GM23248 (cell line): ENCODE data around the gene CYP3A4. TPM values are rescaled to one million over a fixed set of nuclear protein-coding genes. Genes with fewer than 3 reads are reported as not detected.
"Not testable (repeated sequence)": the region's sequence is repeated elsewhere in the genome, so short reads cannot be mapped to it uniquely, and the experiment has no call there.

Source experiments
- DNase-seq: peaks from one replicate; pipeline ENCODE4 v3.0.0-alpha.2; 2015
- H2AFZ ChIP-seq: fragments of 200-600 bp; sonication (generic); 2 replicates; pipeline ENCODE4 v1.6.1; 2016; ENCODE audit warnings: antibody characterized with exemption
- H3F3A ChIP-seq: fragments of 200-600 bp; sonication (generic); 2 replicates; pipeline ENCODE4 v1.6.1; 2016; ENCODE audit warnings: mild to moderate bottlenecking, antibody characterized with exemption, mixed run types; ENCODE audit not compliant: insufficient read depth
- H3K27ac ChIP-seq: fragments of 200-600 bp; sonication (generic); 2 replicates; pipeline ENCODE4 v1.5.1; 2016; ENCODE audit warnings: mild to moderate bottlenecking
- H3K27me3 ChIP-seq: fragments of 200-600 bp; sonication (generic); replicated peaks from 2 replicates; pipeline ENCODE4 v1.6.1; 2016; ENCODE audit warnings: mild to moderate bottlenecking; ENCODE audit not compliant: insufficient read depth
- H3K36me3 ChIP-seq: fragments of 200-600 bp; sonication (generic); 2 replicates; pipeline ENCODE4 v1.6.1; 2016; ENCODE audit warnings: low read depth, mild to moderate bottlenecking
- H3K4me1 ChIP-seq: fragments of 200-600 bp; sonication (generic); 2 replicates; pipeline ENCODE4 v1.6.1; 2016; ENCODE audit warnings: mild to moderate bottlenecking; ENCODE audit not compliant: insufficient read depth
- H3K4me2 ChIP-seq: fragments of 200-600 bp; sonication (generic); one replicate; pipeline ENCODE4 v1.6.1; 2016; ENCODE audit warnings: mild to moderate bottlenecking; ENCODE audit not compliant: unreplicated experiment
- H3K4me3 ChIP-seq: fragments of 200-600 bp; sonication (generic); 2 replicates; pipeline ENCODE4 v1.5.1; 2016; ENCODE audit warnings: mild to moderate bottlenecking
- H3K79me2 ChIP-seq: fragments of 200-600 bp; sonication (generic); 2 replicates; pipeline ENCODE4 v1.6.1; 2016; ENCODE audit warnings: mild to moderate bottlenecking; ENCODE audit not compliant: insufficient read depth
- H3K9ac ChIP-seq: fragments of 200-600 bp; sonication (generic); 2 replicates; pipeline ENCODE4 v1.6.1; 2016; ENCODE audit warnings: mild to moderate bottlenecking
- H3K9me2 ChIP-seq: fragments of 200-600 bp; sonication (generic); 2 replicates; pipeline ENCODE4 v1.6.1; 2016; ENCODE audit warnings: mixed run types, mild to moderate bottlenecking, moderate library complexity; ENCODE audit not compliant: insufficient read depth
- H3K9me3 ChIP-seq: fragments of 200-600 bp; sonication (generic); one replicate; pipeline ENCODE4 v1.6.1; 2017; ENCODE audit warnings: low read depth
- H4K20me1 ChIP-seq: fragments of 200-600 bp; sonication (generic); 2 replicates; pipeline ENCODE4 v1.6.0; 2016; ENCODE audit not compliant: insufficient read depth
- EZH2 ChIP-seq: fragments of 200-600 bp; sonication (generic); IDR thresholded peaks from 2 replicates; pipeline ENCODE4 v1.6.1; 2018; ENCODE audit warnings: antibody characterized with exemption, mild to moderate bottlenecking; ENCODE audit not compliant: insufficient read depth, poor library complexity, severe bottlenecking
- EZH2phosphoT487 ChIP-seq: fragments of 200-600 bp; sonication (generic); IDR thresholded peaks from 2 replicates; pipeline ENCODE4 v1.6.1; 2018; ENCODE audit warnings: antibody characterized with exemption, moderate library complexity, mild to moderate bottlenecking, low read depth; ENCODE audit not compliant: insufficient read depth
- WGBS, 2 experiments: methylation state at CpG; one replicate each; pipeline ENCODE4 v1.1.6; 2015 to 2017; ENCODE audit warnings: low lambda C conversion rate in 2 of 2, low coverage in 1 of 2; ENCODE audit errors: missing lambda C conversion rate in 2 of 2; 5-methylcytosine and 5-hydroxymethylcytosine counted together
- in situ Hi-C: fragments of 300-500 bp; cut with MboI; formaldehyde crosslinking; loops from 2 replicates; pipeline ENCODE4 v1.15.0; 2020
- polyA plus RNA-seq: library from polyadenylated mRNA; unstranded; fragments of >200 nt; fragmentation: Nextera tagmentation; extraction: Ambion mirVana; gene quantifications from 2 replicates; pipeline ENCODE4 v1.2.1, GENCODE V29; 2016
- total RNA-seq: library from RNA; depleted of rRNA; stranded (reverse); fragments of >200 nt; shearing (Covaris generic); gene quantifications from 2 replicates; pipeline ENCODE4 v1.2.3, GENCODE V29; 2014

Gene CYP3A4
- total and polyA plus RNA-seq, 2 experiments from 2014 or later: not detected

DNA sequence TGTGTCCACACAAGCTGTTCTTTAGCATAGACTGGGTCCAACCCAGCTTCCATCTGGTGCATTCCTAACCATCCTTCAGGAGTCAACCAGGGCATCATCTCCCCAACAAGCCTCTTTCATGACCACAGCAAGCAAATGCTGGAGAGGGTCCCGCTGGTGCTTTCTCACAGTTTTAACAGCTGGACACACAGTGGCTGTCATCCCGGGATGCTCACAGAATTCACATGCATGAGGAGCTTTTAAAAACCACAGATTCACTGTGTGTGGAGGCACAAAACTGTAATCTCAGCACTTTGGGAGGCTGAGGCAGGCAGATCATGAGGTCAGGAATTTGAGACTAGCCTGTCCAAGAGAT, 42.6 kb downstream of the CYP3A4 start:
- H2AFZ ChIP-seq: no peak overlapping the region
- in situ Hi-C loops: no loop called here
- H3K4me1 ChIP-seq: peaks cover 17% of the 10 kb centered on the region
- H3K9me3 ChIP-seq: no peaks in the 10 kb centered on the region
- no peak overlapping the region for H3K9ac ChIP-seq
- H4K20me1 ChIP-seq: no peaks in the 10 kb centered on the region
- no peak for DNase-seq
- peaks cover 20% of the 10 kb centered on the region for H3K27me3 ChIP-seq
- H3K27ac ChIP-seq: no peak overlapping the region
- no peaks in the 10 kb centered on the region for H3K79me2 ChIP-seq
- no peak overlapping the region for H3K4me2 ChIP-seq
- H3F3A ChIP-seq: peaks cover 20% of the 10 kb centered on the region
- 62 to 71% methylated on average over 2 of the region's 2 CpGs for WGBS, 2 experiments
- H3K9me2 ChIP-seq: no peaks in the 10 kb centered on the region
- H3K4me3 ChIP-seq: no peak overlapping the region
- TF ChIP-seq EZH2phosphoT487: no peak
- TF ChIP-seq EZH2: no peak
- H3K36me3 ChIP-seq: no peaks in the 10 kb centered on the region

DNA sequence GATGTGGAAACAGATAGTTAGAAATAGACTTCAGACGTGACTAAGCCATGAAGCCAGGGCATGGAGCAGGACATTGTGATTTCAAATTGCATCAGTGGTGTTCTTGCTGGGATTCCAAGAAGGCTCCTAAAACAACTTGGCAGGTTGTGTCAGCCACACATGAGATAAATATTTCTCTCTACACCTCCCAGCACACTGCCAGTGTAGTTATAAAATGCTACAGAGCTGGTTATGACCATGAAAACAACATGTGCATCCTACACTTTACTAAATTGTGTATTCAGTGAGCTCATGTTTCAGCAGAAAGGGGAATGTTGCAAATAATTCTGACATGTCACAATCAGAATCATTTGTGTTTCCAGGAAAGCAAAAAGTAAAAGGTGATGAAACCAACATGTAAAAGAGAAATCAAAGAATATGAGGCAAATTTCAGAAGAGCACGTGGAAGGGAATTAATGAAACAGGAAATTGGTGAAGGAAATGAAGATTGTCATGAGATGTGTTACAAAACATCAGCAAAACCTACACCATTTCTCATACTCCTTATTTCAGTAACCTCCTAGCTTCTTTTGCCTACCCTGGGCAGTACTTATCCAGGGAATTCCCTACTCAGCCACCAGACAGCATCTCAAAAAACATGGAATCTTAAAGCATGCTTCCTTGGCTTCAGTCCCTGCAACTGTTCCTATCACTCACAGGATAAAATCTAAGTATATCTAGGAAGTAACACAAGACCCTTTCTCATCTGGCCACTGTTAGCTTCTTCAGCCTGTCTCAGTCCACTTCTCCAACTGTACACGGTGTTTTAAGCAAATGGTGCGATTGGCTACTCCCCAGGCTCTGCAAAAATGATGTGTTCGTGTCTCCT, 43.2 kb downstream of the CYP3A4 start:
- in situ Hi-C loops: no loop called here
- H4K20me1 ChIP-seq: no peaks in the 10 kb centered on the region
- no peaks in the 10 kb centered on the region for H3K9me3 ChIP-seq
- peak overlapping the region; percentile 46 for H3K27ac ChIP-seq
- DNase-seq: peak; percentile 90
- peak; percentile 17; the same call in 1 of the 2 replicates for TF ChIP-seq EZH2phosphoT487
- no peak for TF ChIP-seq EZH2
- H3K79me2 ChIP-seq: no peaks in the 10 kb centered on the region
- peak overlapping the region; percentile 7 for H3K4me2 ChIP-seq
- no peak overlapping the region for H3K9ac ChIP-seq
- no peak overlapping the region for H2AFZ ChIP-seq
- H3K27me3 ChIP-seq: peaks cover 18% of the 10 kb centered on the region
- H3K36me3 ChIP-seq: no peaks in the 10 kb centered on the region
- H3K9me2 ChIP-seq: no peaks in the 10 kb centered on the region
- H3K4me1 ChIP-seq: peaks cover 17% of the 10 kb centered on the region
- H3K4me3 ChIP-seq: no peak overlapping the region
- 51 to 55% methylated on average over 5 of the region's 5 CpGs for WGBS, 2 experiments
- H3F3A ChIP-seq: peaks cover 20% of the 10 kb centered on the region

GRCh38 chr7:99739699-99740572, 44.0 kb downstream of the CYP3A4 start:
- Histone ChIP-seq H3K4me2 (peak overlapping the region; percentile 7), H3K4me1 (peaks cover 17% of the 10 kb centered on the region), H3K9me2 (no peaks in the 10 kb centered on the region), H2AFZ (no peak overlapping the region), H3K27ac (peak overlapping the region; percentile 46), H3K9me3 (no peaks in the 10 kb centered on the region), H3K79me2 (no peaks in the 10 kb centered on the region), H3K4me3 (no peak overlapping the region), H3K27me3 (peaks cover 9% of the 10 kb centered on the region), H3K36me3 (no peaks in the 10 kb centered on the region), H4K20me1 (no peaks in the 10 kb centered on the region), H3F3A (peaks cover 20% of the 10 kb centered on the region), H3K9ac (no peak overlapping the region)
- WGBS, 2 experiments: 41 to 54% methylated on average over 2 of the region's 2 CpGs
- in situ Hi-C loops: no loop called here
- TF ChIP-seq EZH2 (no peak), EZH2phosphoT487 (peak; percentile 93)
- no peak for DNase-seq

DNA sequence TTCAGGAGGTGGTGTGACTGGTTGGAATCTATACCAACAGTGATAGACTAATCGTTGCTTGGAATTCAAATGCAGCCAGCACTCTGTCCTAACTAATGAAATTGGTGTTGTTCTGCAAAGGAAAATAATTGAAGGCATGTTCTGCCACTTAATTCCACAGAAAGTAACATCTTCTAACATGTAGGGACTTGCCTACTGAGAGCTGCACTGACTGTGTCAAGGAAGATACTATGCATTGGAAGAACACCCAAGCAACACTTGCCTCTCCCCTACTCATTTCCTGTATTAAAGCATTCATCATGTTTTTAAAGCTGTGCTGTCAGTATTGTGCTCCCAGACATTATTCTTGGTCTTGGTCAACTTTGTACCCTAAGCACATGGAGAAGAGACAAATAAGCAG, 46.3 kb downstream of the CYP3A4 start:
- H3K4me3 ChIP-seq: no peak overlapping the region
- no peak overlapping the region for H3K27ac ChIP-seq
- H3K79me2 ChIP-seq: no peaks in the 10 kb centered on the region
- peaks cover 17% of the 10 kb centered on the region for H3K4me1 ChIP-seq
- TF ChIP-seq EZH2 (no peak), EZH2phosphoT487 (no peak)
- H2AFZ ChIP-seq: no peak overlapping the region
- H3K4me2 ChIP-seq: no peak overlapping the region
- DNase-seq: no peak
- H3K36me3 ChIP-seq: no peaks in the 10 kb centered on the region
- H3K27me3 ChIP-seq: peaks cover 3% of the 10 kb centered on the region; the same call in 1 of the 2 replicates
- 30 to 38% methylated on average over 1 of the region's 1 CpG for WGBS, 2 experiments
- no peaks in the 10 kb centered on the region for H3K9me3 ChIP-seq
- H3K9ac ChIP-seq: no peak overlapping the region
- no peaks in the 10 kb centered on the region for H4K20me1 ChIP-seq
- H3K9me2 ChIP-seq: no peaks in the 10 kb centered on the region
- peaks cover 20% of the 10 kb centered on the region for H3F3A ChIP-seq
- in situ Hi-C loops: no loop called here

- not testable (repeated sequence) for H3K4me3 ChIP-seq
These were observed 47.3 kb downstream of the CYP3A4 start for GRCh38 chr7:99736667-99737066.

More at GRCh38 chr7:99736667-99737066, 47.3 kb downstream of the CYP3A4 start:
- H3K27ac ChIP-seq, H3K9me3 ChIP-seq, H3K36me3 ChIP-seq, H3K27me3 ChIP-seq, H4K20me1 ChIP-seq, H3K9me2 ChIP-seq, H2AFZ ChIP-seq, H3K79me2 ChIP-seq, H3K9ac ChIP-seq, in situ Hi-C loops, H3K4me2 ChIP-seq, DNase-seq: not testable (repeated sequence)
- Histone ChIP-seq H3F3A (peaks cover 20% of the 10 kb centered on the region), H3K4me1 (peaks cover 17% of the 10 kb centered on the region)
- 62 to 66% methylated on average over 4 of the region's 4 CpGs for WGBS, 2 experiments
